G401.6 (cell line): ENCODE data around the gene AP3B1.

ENCODE experiments used
- FAIRE-seq: peaks from 2 replicates; lab custom pipeline; 2012; peaks lifted over from hg19 to GRCh38; lab: Jason Lieb, UNC

The AP3B1 gene

GRCh38 chr5:78002690-78003089, 291.8 kb downstream of the AP3B1 start:
- FAIRE-seq: no peak

GRCh38 chr5:78001197-78001596, 293.3 kb downstream of the AP3B1 start:
- no peak for FAIRE-seq

- no peak for FAIRE-seq
Observed at GRCh38 chr5:78000191-78000590, 294.3 kb downstream of the AP3B1 start.

- FAIRE-seq: no peak
Observed at GRCh38 chr5:77999399-77999798, 295.1 kb downstream of the AP3B1 start.

GRCh38 chr5:77996943-77997342, 297.6 kb downstream of the AP3B1 start:
- no peak for FAIRE-seq

GRCh38 chr5:77995793-77996409, 298.6 kb downstream of the AP3B1 start:
- FAIRE-seq: no peak

GRCh38 chr5:77994943-77995342, 299.6 kb downstream of the AP3B1 start:
- no peak for FAIRE-seq

GRCh38 chr5:77993855-77994318, 300.6 kb downstream of the AP3B1 start:
- no peak for FAIRE-seq

- FAIRE-seq: no peak
Observed at GRCh38 chr5:77993141-77993854, 301.2 kb downstream of the AP3B1 start.

GRCh38 chr5:77991084-77991483, 303.4 kb downstream of the AP3B1 start:
- no peak for FAIRE-seq

- FAIRE-seq: no peak
Observed at GRCh38 chr5:77990020-77990419, 304.5 kb downstream of the AP3B1 start.

GRCh38 chr5:77987988-77988387, 306.5 kb downstream of the AP3B1 start:
- no peak for FAIRE-seq

GRCh38 chr5:77987331-77987730, 307.2 kb downstream of the AP3B1 start:
- no peak for FAIRE-seq

GRCh38 chr5:77986261-77986660, 308.2 kb downstream of the AP3B1 start:
- no peak for FAIRE-seq

- FAIRE-seq: no peak
Observed at GRCh38 chr5:77985247-77985646, 309.3 kb downstream of the AP3B1 start.

- no peak for FAIRE-seq
Observed at GRCh38 chr5:77984587-77984986, 309.9 kb downstream of the AP3B1 start.

GRCh38 chr5:77983482-77984199, 310.9 kb downstream of the AP3B1 start:
- no peak for FAIRE-seq

- no peak for FAIRE-seq
Observed at GRCh38 chr5:77981820-77982219, 312.7 kb downstream of the AP3B1 start.

- FAIRE-seq: no peak
Observed at GRCh38 chr5:77974576-77974975, 319.9 kb downstream of the AP3B1 start.

GRCh38 chr5:77973253-77973609, 321.3 kb downstream of the AP3B1 start:
- FAIRE-seq: no peak

GRCh38 chr5:77972469-77973252, 321.8 kb downstream of the AP3B1 start:
- FAIRE-seq: no peak

GRCh38 chr5:77971776-77972468, 322.6 kb downstream of the AP3B1 start:
- FAIRE-seq: no peak
